AML-193 (cell line): ENCODE results near the gene FNDC3A.

Experiments
- DNase-seq, 2 experiments: peaks; one replicate each; lab custom pipeline; 2025; lab: John Stamatoyannopoulos, UW

FNDC3A gene

GRCh38 chr13:49217962-49218492 lies 242.3 kb downstream of the FNDC3A start:
- no peak for DNase-seq

GRCh38 chr13:49218493-49219051 lies 242.9 kb downstream of the FNDC3A start:
- no peak for DNase-seq

GRCh38 chr13:49219647-49220035 lies 243.9 kb downstream of the FNDC3A start:
- DNase-seq = no peak

GRCh38 chr13:49220036-49220855 lies 244.5 kb downstream of the FNDC3A start, which contains the start of gene MLNR:
MLNR (plus strand) TSS chr13:49220338; CDS start chr13:49220338, 0 bp downstream.
- no peak for DNase-seq

GRCh38 chr13:49220856-49221589 lies 245.3 kb downstream of the FNDC3A start:
- DNase-seq = no peak

GRCh38 chr13:49221590-49221965 lies 245.9 kb downstream of the FNDC3A start:
- no peak for DNase-seq

- peak; percentile 92 for DNase-seq
These were observed 249.7 kb downstream of the FNDC3A start for GRCh38 chr13:49225223-49226042.

- no peak for DNase-seq
These were observed 250.9 kb downstream of the FNDC3A start for GRCh38 chr13:49226613-49227012.

GRCh38 chr13:49234741-49235140 lies 259.0 kb downstream of the FNDC3A start:
- DNase-seq = no peak

GRCh38 chr13:49235856-49236431 lies 260.2 kb downstream of the FNDC3A start:
- no peak for DNase-seq

- no peak for DNase-seq
These were observed 262.9 kb downstream of the FNDC3A start for GRCh38 chr13:49238621-49239020.

- peak; percentile 54 to 64 for DNase-seq
These were observed 264.3 kb downstream of the FNDC3A start for GRCh38 chr13:49240017-49240416.

GRCh38 chr13:49241296-49241695 lies 265.6 kb downstream of the FNDC3A start:
- no peak for DNase-seq

- DNase-seq = no peak
These were observed 269.4 kb downstream of the FNDC3A start for GRCh38 chr13:49245101-49245500.

GRCh38 chr13:49246850-49247642 lies 271.3 kb downstream of the FNDC3A start:
- DNase-seq = peak in 1 of 2 experiments; percentile 52

- peak; percentile 97 to 99 for DNase-seq
These were observed 272.2 kb downstream of the FNDC3A start, which contains the start of gene CDADC1 for GRCh38 chr13:49247643-49248621. CDADC1 (plus strand) TSS chr13:49247925; CDS start chr13:49248038, 113 bp downstream.

GRCh38 chr13:49248622-49249002 lies 272.9 kb downstream of the FNDC3A start:
- peak in 1 of 2 experiments; percentile 49 for DNase-seq

GRCh38 chr13:49251326-49251725 lies 275.6 kb downstream of the FNDC3A start:
- DNase-seq = no peak

GRCh38 chr13:49253310-49253709 lies 277.6 kb downstream of the FNDC3A start:
- DNase-seq = peak; percentile 44 to 58
